ENCODE results near the gene RAD51AP2.

RAD51AP2 gene

DNA sequence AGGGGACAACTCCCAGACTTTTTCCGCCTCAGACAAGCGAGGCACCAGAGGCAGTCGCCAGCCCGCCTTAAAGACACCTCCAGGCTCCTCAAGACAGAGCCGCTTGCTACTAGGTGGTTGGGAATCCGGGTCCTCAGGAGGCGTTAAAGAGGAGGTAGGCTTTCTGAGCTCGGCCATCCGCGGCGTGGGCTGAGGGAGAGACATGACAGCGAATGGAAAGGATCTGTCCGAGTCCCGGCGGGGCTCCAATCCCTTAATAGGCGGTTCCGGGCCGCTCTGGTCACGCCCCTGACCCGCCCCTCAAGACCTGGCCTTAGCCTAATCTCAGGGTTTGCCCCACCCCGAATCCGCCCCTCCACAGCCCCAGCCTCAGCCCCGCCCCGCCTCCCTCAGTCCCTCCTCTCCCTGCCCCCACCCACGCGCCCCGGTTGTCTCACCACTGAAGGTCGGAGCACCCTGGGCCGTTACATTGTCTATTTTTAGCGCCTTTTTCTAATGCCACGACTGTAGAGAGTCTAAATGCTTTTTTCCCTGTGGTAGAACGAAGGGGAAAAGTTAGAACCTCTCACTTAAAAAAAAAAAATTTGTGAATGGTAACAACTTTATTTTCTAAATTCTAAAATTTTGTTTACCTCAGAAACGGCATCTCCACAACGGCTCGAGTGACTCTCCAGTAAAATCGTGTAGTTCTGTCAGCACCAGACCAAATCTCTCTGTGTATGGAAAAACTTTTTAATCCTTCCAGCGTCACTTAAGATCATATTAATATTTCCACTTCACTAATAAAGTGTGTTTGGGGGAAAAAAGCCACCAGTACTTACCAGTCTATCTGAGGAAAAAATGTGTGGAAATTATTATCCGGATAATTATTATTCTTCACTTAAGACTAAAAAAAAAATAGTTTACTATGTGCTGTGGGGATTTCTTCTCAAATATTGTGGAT is at the start of gene RAD51AP2:
RAD51AP2 (minus strand) TSS at position 229 of the 943 bp plus-strand sequence; CDS start at position 204, 25 bp downstream.
- Histone ChIP-seq H3K4me1 (ENCODE audit: control insufficient read depth, insufficient read depth, low read length) (no peaks in the 10 kb centered on the region), H3K9me3 (ENCODE audit: control insufficient read depth, insufficient read depth, low read depth, low read length) (no peaks in the 10 kb centered on the region), H3K36me3 (ENCODE audit: control insufficient read depth in 2 of 2, insufficient read depth in 1 of 2, low read length in 2 of 2) (no peaks in the 10 kb centered on the region), H3K27ac (ENCODE audit: extremely low read depth, low read depth, low read length) (no peak within 1 kb of the TSS; the same call in 1 of the 2 replicates), H3K4me3 (ENCODE audit: low read depth, low read length) (peak within 1 kb of the TSS; percentile 48)
- POLR2A ChIA-PET = interaction anchor here (1.0 kb wide), 1 partner anchor 22 kb away, joined by 5 read pairs; the partner anchor contains the start of gene VSNL1
- CTCF ChIA-PET = no interaction called here
- TF ChIP-seq ZNF366 (tag by site-specific recombination; conservative IDR thresholded peaks at IDR 0.05) (no peak), ZBTB17 (tag by site-specific recombination; IDR thresholded peaks at IDR 0.05) (peak; percentile 96), ZFHX2 (tag by site-specific recombination; conservative IDR thresholded peaks at IDR 0.05) (peak; percentile 34; the same call in 1 of the 2 replicates), TRIM28 (IDR thresholded peaks at IDR 0.05; ENCODE audit: borderline replicate concordance, low read length) (no peak), ZNF501 (tag by site-specific recombination; IDR thresholded peaks at IDR 0.05) (no peak), ZNF623 (tag by site-specific recombination; IDR thresholded peaks at IDR 0.05) (no peak), ZNF391 (tag by site-specific recombination; IDR thresholded peaks at IDR 0.05; ENCODE audit: borderline replicate concordance, low read depth) (no peak), BCL11B (tag by site-specific recombination; IDR thresholded peaks at IDR 0.05; ENCODE audit: low read depth) (no peak), ZSCAN30 (tag by site-specific recombination; IDR thresholded peaks at IDR 0.05) (no peak), EGR2 (tag by site-specific recombination; IDR thresholded peaks at IDR 0.05; ENCODE audit: low read depth) (0 out of 2 replicates have a peak, but pooled peaks have one; percentile 6), ZNF335 (tag by site-specific recombination; conservative IDR thresholded peaks at IDR 0.05) (peak; percentile 74), KLF1 (tag by site-specific recombination; IDR thresholded peaks at IDR 0.05) (no peak), ZNF670 (tag by site-specific recombination; IDR thresholded peaks at IDR 0.05; ENCODE audit: low read depth) (no peak), ZNF610 (tag by site-specific recombination; IDR thresholded peaks at IDR 0.05; ENCODE audit: borderline replicate concordance) (no peak), ZNF132 (tag by site-specific recombination; IDR thresholded peaks at IDR 0.05; ENCODE audit: borderline replicate concordance) (no peak), GLIS2 (tag by site-specific recombination; IDR thresholded peaks at IDR 0.05) (no peak), ZNF10 (tag by site-specific recombination; IDR thresholded peaks at IDR 0.05) (no peak), ZIC2 (tag by site-specific recombination; IDR thresholded peaks at IDR 0.05) (no peak), SP3 (tag by site-specific recombination; IDR thresholded peaks at IDR 0.05) (peak; percentile 87), ZNF560 (tag by site-specific recombination; IDR thresholded peaks at IDR 0.05; ENCODE audit: borderline replicate concordance) (no peak), SP2 (tag by site-specific recombination; IDR thresholded peaks at IDR 0.05) (peak; percentile 82)
- TF ChIP-seq, protein P1, sequence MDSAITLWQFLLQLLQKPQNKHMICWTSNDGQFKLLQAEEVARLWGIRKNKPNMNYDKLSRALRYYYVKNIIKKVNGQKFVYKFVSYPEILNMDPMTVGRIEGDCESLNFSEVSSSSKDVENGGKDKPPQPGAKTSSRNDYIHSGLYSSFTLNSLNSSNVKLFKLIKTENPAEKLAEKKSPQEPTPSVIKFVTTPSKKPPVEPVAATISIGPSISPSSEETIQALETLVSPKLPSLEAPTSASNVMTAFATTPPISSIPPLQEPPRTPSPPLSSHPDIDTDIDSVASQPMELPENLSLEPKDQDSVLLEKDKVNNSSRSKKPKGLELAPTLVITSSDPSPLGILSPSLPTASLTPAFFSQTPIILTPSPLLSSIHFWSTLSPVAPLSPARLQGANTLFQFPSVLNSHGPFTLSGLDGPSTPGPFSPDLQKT (IDR thresholded peaks at IDR 0.05; ENCODE audit: borderline replicate concordance, low read depth, low read length) = peak; percentile 99
- TF ChIP-seq, protein P2, sequence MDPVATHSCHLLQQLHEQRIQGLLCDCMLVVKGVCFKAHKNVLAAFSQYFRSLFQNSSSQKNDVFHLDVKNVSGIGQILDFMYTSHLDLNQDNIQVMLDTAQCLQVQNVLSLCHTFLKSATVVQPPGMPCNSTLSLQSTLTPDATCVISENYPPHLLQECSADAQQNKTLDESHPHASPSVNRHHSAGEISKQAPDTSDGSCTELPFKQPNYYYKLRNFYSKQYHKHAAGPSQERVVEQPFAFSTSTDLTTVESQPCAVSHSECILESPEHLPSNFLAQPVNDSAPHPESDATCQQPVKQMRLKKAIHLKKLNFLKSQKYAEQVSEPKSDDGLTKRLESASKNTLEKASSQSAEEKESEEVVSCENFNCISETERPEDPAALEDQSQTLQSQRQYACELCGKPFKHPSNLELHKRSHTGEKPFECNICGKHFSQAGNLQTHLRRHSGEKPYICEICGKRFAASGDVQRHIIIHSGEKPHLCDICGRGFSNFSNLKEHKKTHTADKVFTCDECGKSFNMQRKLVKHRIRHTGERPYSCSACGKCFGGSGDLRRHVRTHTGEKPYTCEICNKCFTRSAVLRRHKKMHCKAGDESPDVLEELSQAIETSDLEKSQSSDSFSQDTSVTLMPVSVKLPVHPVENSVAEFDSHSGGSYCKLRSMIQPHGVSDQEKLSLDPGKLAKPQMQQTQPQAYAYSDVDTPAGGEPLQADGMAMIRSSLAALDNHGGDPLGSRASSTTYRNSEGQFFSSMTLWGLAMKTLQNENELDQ (tag by site-specific recombination; IDR thresholded peaks at IDR 0.05; ENCODE audit: low read depth) = no peak
- TF ChIP-seq, protein P3, sequence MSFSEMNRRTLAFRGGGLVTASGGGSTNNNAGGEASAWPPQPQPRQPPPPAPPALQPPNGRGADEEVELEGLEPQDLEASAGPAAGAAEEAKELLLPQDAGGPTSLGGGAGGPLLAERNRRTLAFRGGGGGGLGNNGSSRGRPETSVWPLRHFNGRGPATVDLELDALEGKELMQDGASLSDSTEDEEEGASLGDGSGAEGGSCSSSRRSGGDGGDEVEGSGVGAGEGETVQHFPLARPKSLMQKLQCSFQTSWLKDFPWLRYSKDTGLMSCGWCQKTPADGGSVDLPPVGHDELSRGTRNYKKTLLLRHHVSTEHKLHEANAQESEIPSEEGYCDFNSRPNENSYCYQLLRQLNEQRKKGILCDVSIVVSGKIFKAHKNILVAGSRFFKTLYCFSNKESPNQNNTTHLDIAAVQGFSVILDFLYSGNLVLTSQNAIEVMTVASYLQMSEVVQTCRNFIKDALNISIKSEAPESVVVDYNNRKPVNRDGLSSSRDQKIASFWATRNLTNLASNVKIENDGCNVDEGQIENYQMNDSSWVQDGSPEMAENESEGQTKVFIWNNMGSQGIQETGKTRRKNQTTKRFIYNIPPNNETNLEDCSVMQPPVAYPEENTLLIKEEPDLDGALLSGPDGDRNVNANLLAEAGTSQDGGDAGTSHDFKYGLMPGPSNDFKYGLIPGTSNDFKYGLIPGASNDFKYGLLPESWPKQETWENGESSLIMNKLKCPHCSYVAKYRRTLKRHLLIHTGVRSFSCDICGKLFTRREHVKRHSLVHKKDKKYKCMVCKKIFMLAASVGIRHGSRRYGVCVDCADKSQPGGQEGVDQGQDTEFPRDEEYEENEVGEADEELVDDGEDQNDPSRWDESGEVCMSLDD (tag by site-specific recombination; IDR thresholded peaks at IDR 0.05) = no peak
- TF ChIP-seq, protein P4, sequence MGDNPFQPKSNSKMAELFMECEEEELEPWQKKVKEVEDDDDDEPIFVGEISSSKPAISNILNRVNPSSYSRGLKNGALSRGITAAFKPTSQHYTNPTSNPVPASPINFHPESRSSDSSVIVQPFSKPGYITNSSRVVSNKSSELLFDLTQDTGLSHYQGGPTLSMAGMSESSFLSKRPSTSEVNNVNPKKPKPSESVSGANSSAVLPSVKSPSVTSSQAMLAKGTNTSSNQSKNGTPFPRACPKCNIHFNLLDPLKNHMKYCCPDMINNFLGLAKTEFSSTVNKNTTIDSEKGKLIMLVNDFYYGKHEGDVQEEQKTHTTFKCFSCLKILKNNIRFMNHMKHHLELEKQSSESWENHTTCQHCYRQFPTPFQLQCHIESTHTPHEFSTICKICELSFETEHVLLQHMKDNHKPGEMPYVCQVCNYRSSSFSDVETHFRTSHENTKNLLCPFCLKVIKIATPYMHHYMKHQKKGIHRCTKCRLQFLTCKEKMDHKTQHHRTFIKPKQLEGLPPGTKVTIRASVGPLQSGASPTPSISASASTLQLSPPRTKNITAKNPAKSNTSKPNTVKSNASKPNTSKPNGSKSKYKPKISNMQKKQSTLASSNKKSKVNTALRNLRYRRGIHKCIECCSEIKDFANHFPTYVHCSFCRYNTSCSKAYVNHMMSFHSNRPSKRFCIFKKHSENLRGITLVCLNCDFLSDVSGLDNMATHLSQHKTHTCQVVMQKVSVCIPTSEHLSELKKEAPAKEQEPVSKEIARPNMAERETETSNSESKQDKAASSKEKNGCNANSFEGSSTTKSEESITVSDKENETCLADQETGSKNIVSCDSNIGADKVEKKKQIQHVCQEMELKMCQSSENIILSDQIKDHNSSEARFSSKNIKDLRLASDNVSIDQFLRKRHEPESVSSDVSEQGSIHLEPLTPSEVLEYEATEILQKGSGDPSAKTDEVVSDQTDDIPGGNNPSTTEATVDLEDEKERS (tag by site-specific recombination; IDR thresholded peaks at IDR 0.05) = no peak
- TF ChIP-seq, protein P5, sequence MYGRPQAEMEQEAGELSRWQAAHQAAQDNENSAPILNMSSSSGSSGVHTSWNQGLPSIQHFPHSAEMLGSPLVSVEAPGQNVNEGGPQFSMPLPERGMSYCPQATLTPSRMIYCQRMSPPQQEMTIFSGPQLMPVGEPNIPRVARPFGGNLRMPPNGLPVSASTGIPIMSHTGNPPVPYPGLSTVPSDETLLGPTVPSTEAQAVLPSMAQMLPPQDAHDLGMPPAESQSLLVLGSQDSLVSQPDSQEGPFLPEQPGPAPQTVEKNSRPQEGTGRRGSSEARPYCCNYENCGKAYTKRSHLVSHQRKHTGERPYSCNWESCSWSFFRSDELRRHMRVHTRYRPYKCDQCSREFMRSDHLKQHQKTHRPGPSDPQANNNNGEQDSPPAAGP (tag by site-specific recombination; IDR thresholded peaks at IDR 0.05) = no peak

All from HEK293 (cell line).